Cardiac fibroblast (primary cell): ENCODE results near the gene SH2D4B.
A peak's percentile ranks its signal among the peaks of the same experiment; 100 is the strongest.

Experiments used
- DNase-seq, 2 donors: peaks; one replicate each; pipeline versions ENCODE4 v3.0.0 to v3.0.0-alpha.2; 2010; ENCODE audit warnings: low read depth in 2 of 2
- H3K4me3 ChIP-seq, 2 donors: replicated peaks in 1 of 2; 1 replicate in 1 of 2; 2 replicates in 1 of 2; pipeline ENCODE4 v1.5.1; 2011; ENCODE audit warnings: low read depth in 2 of 2, low read length in 2 of 2, mild to moderate bottlenecking in 2 of 2, moderate library complexity in 1 of 2
- TF ChIP-seq, protein P1 (sequence below): IDR thresholded peaks from one replicate; pipeline ENCODE4 v1.5.1; 2011; ENCODE audit warnings: low read depth, mild to moderate bottlenecking, low read length, inconsistent platforms

Gene SH2D4B

DNA sequence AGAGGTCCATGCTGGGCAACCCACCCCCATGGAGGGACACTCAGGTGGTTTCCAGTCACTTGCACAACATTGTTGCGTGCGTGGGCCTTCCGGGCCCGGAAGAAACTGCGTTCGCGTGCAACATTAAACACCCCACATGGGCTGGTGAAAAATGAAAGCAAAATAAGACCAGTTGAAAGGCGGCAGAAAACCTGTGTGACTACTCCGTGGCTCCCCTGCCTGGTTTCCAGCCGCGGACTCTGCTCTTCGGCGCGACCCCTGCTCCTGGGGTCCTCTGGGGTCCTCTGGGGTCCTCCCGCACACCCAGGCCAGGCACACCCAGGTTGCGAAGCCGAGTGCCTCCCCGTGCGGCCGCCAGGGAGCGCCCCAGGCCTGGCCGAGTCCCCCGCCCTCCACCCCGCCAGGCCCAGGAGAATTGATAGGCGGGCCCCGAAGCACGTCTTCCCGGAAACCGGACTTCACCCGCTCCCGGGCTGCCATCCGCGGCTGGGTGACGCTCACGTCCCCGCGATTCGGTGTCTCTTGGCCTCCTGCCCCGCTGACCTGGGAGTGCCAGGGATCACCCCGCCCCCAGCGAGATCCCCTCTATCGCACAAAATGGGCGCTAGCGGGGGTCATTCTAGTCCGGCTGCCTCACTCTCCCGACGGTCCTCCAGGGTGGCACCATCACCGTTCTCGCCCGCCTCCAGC, 1.9 kb upstream of the SH2D4B start:
- DNase-seq = peak; percentile 28
- TF ChIP-seq, protein P1, sequence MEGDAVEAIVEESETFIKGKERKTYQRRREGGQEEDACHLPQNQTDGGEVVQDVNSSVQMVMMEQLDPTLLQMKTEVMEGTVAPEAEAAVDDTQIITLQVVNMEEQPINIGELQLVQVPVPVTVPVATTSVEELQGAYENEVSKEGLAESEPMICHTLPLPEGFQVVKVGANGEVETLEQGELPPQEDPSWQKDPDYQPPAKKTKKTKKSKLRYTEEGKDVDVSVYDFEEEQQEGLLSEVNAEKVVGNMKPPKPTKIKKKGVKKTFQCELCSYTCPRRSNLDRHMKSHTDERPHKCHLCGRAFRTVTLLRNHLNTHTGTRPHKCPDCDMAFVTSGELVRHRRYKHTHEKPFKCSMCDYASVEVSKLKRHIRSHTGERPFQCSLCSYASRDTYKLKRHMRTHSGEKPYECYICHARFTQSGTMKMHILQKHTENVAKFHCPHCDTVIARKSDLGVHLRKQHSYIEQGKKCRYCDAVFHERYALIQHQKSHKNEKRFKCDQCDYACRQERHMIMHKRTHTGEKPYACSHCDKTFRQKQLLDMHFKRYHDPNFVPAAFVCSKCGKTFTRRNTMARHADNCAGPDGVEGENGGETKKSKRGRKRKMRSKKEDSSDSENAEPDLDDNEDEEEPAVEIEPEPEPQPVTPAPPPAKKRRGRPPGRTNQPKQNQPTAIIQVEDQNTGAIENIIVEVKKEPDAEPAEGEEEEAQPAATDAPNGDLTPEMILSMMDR = peak; percentile 20
- H3K4me3 ChIP-seq = peak overlapping the region in 1 of 2 donors; percentile 18

DNA sequence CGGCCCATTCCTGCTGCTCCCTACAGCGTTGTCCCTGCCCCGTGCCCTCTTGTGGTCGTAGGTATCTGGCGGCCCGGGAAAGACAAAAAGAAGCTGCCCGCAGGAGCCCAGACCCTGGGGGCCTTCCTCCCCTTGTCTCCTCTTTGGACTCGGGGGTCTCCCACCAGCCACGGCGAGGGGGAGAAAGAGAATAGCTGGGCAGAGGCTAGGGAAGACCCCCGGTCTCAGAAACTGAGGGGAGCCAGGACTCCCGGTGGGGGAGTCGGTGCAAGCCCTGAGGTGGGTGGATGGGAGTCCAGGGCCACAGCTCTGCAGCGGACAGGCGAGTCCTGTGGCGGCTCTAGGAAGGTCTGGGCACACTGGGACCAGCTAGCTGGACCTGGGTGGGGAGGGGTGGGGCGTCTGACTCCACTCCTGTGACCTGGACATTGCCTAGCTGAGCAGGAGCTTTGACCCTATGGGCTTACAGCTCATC, 1.3 kb upstream of the SH2D4B start:
- TF ChIP-seq, protein P1 = no peak

DNA sequence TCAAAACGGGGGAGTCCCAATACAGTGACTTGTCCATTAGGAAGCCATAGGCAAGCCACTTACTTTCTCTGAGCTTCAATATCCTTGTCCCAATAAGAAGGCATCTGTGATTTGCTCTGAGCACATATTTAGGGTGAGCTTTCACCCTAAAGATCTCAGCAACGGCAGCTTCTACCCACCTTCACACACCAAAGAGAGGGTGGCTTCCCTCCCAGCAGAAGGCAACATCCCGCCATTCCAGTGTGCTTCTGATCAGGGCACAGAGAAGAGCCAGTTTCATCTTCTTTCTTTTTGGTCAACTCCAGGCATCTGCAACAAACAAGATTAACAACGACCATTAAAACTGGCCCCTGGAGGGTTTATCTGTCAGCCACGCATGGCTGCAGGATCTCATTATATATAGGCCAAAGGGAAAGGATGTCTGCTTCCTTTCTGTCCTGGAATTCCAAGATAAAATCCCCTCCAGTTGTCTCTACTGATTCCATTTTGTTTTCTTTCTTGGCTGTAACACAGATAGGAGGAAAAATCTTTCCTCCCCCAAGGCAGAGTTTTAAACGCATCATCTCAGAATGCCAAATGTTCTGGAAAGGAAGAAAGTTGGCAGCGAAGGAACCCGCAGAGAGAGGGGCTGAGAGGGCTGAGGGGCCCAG, 491 bp upstream of the SH2D4B start:
- no peak overlapping the region for H3K4me3 ChIP-seq
- no peak for DNase-seq
- TF ChIP-seq, protein P1 = no peak

More for the DNA sequence above, 1.3 kb upstream of the SH2D4B start:
- no peak for DNase-seq
- H3K4me3 ChIP-seq = no peak overlapping the region

DNA sequence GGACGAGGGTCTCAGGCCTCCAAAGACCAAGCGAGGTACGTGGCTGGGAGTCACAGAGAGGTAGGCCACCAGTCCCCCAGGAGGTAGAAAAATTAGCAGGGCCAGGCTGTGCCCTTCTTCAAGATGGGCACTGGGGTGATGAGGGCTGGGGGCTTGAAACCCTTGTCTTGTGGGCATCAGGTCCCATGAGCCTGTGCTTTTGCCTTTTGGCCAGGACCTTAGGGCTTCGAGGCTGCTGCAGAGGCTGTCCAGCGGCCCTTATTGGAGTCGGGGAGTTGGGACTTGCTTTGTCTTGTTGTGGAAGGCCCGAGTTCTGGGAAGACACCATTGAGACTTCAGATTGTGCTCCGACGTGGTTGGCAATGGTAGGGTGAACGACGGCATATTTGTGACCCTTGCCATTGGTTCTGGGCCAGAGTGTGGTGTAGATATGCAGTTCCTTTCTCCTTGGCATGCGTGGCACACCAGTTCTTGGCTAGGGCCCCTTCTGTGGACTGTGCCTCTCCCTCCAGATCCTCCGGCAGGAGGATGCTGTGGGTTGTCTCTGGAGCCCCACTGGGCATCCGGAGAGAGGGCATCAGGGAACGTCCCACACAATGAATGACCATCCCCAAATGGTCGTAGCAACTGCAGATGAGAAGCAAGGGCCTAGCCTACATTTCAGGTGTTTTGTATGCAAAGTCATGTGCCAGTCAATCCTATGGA, 931 bp downstream of the SH2D4B start:
- H3K4me3 ChIP-seq = no peak overlapping the region
- TF ChIP-seq, protein P1 = no peak
- DNase-seq = no peak

DNA sequence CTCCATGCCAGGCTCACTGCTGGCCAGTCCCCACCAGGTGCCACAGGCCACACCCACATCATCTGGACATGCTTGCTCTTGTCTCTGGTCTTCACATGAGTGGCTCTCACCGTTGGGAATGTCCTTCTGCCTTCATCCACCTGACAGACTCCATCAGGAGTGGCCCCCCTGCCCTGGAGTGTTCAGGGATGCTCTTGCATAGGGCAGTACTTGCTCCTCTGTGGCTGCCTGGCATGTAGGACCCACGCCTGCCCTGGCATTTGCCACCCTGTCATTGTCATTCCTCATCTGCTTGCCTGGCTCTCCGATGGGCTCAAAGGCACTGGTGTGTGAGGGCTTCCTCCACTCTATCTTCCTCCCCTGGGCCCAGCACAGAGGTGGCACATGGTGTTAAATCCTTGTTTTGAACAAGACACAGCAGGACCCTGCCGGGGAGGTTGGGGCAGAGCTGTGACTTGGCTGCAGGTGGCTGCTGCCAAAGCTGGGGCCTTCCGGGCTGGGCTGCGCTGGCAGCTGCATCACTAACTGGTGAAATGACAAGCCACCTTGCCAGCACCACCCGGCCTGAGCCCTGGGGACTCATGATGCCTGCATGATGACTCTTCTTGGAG, 1.8 kb downstream of the SH2D4B start:
- TF ChIP-seq, protein P1 = no peak
- H3K4me3 ChIP-seq = no peak overlapping the region
- no peak for DNase-seq

DNA sequence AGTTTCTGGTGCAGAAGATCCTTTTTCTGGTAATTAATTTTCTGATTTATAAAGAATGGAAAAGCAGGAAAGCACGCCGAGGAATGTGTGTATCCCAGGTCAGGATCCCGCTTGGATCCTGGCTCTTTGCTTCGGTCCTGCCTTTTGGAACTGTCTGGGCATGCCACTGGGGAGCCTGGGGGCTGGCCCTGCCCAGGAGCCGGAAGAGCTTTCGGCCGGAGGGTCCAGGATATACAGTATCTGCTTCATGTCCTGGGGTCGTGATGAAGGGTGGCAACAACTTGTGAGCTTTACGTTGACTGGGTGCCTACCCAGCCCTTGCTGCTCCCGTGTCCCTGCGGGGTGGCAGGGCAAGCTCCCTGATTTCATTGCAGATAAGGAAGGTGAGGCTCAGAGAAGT, 2.4 kb downstream of the SH2D4B start:
- DNase-seq = no peak
- TF ChIP-seq, protein P1 = no peak
- no peak overlapping the region for H3K4me3 ChIP-seq
